Activated CD8-positive, alpha-beta memory T cell treated with anti-CD3 and anti-CD28 coated beads, Interleukin-2, amount 50 U/mL, for 1 hour (primary cell): ENCODE measurements around the gene OSCP1.

Experiments
- DNase-seq: peaks from one replicate; pipeline ENCODE4 v3.0.0-alpha.2; 2020; ENCODE audit errors: extremely low read depth

OSCP1 gene

GRCh38 chr1:36383240-36383639 lies 67.0 kb downstream of the OSCP1 start:
- no peak for DNase-seq

DNA sequence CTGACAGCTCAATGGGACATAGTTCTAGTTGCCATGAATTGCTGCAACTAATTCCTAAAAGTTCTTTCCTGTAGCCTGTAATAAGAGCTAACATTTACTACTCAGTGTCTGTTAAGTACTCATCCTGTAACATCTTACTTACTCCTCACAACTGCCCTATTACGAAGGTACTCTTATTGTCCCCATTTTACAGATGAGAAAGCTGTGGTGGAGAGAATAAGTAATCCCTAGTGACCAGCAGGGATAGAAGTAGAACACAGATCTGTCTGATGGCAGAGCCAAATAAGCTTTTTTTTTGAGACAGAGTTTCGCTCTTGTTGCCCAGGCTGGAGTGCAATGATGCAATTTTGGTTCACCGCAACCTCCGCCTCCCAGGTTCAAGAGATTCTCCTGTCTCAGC lies 67.6 kb downstream of the OSCP1 start:
- no peak for DNase-seq

DNA sequence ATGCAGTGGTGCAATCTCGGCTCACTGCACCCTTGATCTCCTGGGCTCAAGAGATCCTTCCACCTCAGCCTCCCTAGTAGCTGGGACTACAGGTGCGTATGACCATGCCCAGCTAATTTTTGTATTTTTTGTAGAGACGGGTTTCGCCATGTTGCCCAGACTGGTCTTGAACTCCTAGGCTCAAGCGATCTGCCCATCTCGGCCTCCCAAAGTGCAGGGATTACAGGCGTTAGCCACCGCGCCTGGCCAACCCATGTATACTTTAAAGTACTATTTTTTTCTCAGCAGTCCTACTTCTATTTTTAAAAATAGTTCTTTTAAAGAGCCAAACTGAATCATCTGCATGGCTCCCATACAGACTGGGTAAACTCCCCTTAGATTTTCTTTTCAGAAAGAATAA lies 68.0 kb downstream of the OSCP1 start:
- DNase-seq = no peak

- DNase-seq = no peak
Observed at GRCh38 chr1:36381405-36381804, 68.8 kb downstream of the OSCP1 start.

DNA sequence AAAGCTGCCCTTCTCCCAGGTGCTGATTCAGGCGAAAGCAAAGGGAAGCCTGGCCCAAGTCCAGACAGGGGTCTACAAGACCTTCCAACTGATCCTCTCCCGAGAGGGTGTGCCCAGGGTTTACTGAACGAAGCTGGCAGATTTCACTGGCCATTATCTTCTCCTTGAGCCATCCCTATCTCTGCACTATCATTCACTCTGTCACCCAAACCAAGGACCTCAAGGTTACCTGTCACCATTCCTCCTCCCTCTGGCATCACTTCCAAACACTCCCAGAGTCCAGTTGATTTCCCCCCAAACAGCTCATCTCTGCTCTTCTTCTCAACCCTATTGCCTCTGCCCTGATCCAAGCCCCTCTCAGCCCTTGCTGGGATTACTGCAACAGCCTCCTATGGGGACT lies 69.5 kb downstream of the OSCP1 start:
- no peak for DNase-seq

DNA sequence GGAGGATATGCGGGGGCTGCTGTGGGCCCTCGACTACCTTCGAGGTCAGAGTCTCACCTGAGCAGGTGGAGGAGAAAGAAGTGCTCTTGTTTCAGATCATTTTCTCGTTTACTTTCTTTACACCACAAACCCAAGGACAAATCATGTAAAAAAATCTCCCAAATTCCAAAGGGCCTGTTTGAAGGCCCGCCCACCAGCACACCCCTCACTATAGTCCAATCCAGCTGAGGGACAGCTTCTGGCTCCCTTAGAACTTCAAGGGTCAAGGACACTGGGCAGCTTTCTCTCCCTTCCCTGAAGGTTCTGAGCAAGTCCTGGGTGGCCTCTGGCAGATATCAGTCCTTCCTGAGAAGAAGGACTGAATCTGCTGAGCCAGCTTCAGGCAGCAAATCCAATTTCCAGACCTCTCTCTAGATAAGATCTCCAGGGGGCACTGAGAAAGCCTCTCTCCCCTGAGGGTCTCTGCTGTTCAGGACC lies 70.1 kb downstream of the OSCP1 start:
- no peak for DNase-seq

DNA sequence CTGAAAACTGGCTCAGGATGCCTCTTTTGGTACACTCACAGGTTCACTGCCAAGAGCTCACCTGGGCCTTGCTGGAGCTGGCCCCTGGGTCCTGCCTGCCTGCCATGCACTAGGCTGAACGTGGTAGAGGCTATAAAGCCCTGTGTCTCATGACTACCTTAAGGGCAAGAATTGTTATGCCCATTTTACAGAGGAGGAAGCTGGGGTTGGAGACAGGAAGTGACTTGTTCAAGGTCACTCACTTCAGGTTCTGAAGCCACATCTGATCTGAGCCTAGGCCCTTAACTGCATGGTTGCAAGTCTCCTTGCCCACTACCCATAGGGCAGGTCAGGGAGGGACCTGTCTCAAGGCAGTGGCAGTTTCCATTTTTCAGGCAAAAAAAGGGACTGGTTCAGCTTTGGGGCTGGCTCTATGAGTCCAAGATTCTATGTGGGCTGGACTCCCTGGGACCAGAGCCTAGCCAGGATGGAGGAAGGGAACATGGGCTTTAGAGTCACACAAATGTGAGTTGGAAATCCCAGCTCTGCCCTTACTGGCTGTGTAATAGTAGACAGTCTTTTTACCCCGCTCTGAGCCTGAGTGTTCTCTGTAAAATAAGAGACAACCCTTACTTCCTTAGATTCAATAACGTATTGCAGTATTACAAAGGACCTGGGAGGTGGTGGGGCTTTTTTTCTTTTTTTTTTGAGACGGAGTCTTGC lies 72.3 kb downstream of the OSCP1 start:
- no peak for DNase-seq

DNA sequence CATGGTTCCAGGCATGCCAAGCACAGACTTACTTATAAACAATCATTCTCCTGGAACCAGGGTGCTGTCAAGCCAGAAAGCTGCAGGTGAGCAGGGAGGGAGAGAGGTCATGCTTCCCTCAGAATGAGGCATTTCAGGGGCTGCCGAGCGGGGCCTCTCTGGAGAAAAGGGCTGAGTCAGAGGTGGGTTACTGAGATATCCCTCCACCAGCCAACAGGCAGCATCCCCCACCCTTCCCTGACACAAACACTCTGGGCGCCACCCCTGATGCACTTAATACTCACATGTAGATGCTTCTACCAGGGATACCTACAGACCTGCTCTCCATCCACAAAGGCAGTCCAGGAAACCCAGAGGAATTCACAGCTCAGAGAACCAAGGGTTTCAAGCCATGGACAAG lies 77.6 kb downstream of the OSCP1 start:
- DNase-seq = no peak

DNA sequence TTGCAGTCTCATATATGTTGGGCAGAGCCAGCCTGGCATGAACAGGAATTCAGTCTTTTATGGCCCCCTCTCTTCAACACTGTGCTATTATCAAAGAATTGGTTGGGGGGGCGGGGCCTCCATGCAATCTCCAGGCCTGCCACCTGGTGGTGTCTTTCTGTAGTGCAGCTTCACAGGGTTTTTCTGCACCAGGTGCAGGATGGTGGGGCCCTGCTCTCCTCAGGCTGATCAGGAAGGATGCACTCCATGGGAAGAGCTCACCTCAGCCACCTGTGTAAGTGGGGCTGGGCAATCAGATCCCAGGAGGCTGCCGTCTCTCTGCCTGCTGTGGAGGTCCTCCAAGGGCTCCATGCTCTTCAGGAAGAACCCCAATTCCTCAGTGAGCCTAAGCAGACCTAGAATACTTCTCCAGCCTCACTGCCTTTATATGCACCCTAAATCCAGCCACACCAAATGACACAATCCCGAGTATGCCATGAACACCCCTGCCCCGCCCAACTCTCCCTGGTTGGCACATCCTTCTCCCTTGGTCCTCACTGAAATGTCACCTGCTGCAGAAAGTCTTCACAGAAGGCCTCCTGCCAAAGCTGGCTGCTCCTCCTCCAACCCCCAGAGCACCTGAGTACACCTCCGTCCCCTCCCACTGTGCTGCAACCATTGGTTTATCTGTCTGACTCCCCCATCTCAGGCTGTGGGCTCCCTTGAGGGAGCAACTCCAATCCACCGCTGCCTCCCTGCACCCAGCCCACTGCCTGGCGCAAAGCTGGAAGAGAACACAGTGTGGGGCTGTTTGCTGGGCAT lies 81.0 kb downstream of the OSCP1 start:
- DNase-seq = peak; percentile 53
